H1 (cell line): Measurements from ENCODE around the gene FLRT3. TPM values are rescaled to one million over a fixed set of nuclear protein-coding genes. Genes with fewer than 3 reads are reported as not detected.
A peak's percentile ranks its signal among the peaks of the same experiment; 100 is the strongest.

Experiments
- CTCF ChIA-PET: fragments of 300-600 bp; sonication (Branson Sonifier 250); formaldehyde crosslinking; loops from one replicate; lab custom pipeline; 2021; ENCODE audit not compliant: partially characterized antibody; lab: Charles Lee
- POLR2A ChIA-PET: fragments of 300-600 bp; sonication (Branson Sonifier 250); formaldehyde crosslinking; loops from one replicate; lab custom pipeline; 2021; ENCODE audit warnings: inconsistent platforms; ENCODE audit not compliant: partially characterized antibody; lab: Charles Lee
- DNase-seq, 2 experiments: peaks; one replicate each; pipeline versions ENCODE4 v3.0.0 to v3.0.0-alpha.2; 2010 to 2022; ENCODE audit warnings: low spot score in 2 of 2, low read depth in 1 of 2, mixed read lengths in 1 of 2
- FAIRE-seq: peaks from 2 replicates; lab custom pipeline; 2011; peaks lifted over from hg19 to GRCh38; lab: Jason Lieb, UNC
- H2AFZ ChIP-seq: 2 replicates; pipeline ENCODE4 v1.8.1; 2012; ENCODE audit warnings: low read length, inconsistent platforms
- H2AK5ac ChIP-seq: 2 replicates; pipeline ENCODE4 v1.6.1; 2013; ENCODE audit warnings: low read depth, low read length
- H2BK120ac ChIP-seq: replicated peaks from 2 replicates; pipeline ENCODE3; 2013; ENCODE audit warnings: low read depth, low read length, inconsistent platforms
- H2BK12ac ChIP-seq: 2 replicates; pipeline ENCODE4 v1.6.1; 2013; ENCODE audit warnings: low read depth, low read length
- H2BK15ac ChIP-seq: 2 replicates; pipeline ENCODE4 v1.6.1; 2013; ENCODE audit warnings: low read length
- H2BK20ac ChIP-seq: 2 replicates; pipeline ENCODE4 v1.6.1; 2013; ENCODE audit warnings: low read length
- H2BK5ac ChIP-seq: 2 replicates; pipeline ENCODE4 v1.6.1; 2013; ENCODE audit warnings: low read depth, low read length
- H3K14ac ChIP-seq: 2 replicates; pipeline ENCODE4 v1.6.1; 2013; ENCODE audit warnings: inconsistent platforms; ENCODE audit not compliant: insufficient read length
- H3K18ac ChIP-seq: 2 replicates; pipeline ENCODE4 v1.6.1; 2013; ENCODE audit warnings: low read length; ENCODE audit errors: extremely low read depth
- H3K23ac ChIP-seq: 2 replicates; pipeline ENCODE4 v1.6.1; 2013; ENCODE audit warnings: inconsistent platforms; ENCODE audit not compliant: insufficient read length
- H3K23me2 ChIP-seq: 2 replicates; pipeline ENCODE4 v1.6.1; 2013; ENCODE audit warnings: low read depth, low read length
- H3K27ac ChIP-seq: 2 replicates; pipeline ENCODE4 v1.6.1; 2011; ENCODE audit warnings: low read depth, low read length, inconsistent platforms
- H3K27me3 ChIP-seq, 4 experiments: replicated peaks in 1 of 4; 1 replicate in 1 of 4; 2 replicates in 3 of 4; pipeline versions ENCODE4 v1.6.1 to v1.8.1; 2011 to 2013; ENCODE audit warnings: low read length in 3 of 4, mild to moderate bottlenecking in 3 of 4, inconsistent platforms in 2 of 4, mixed read lengths in 2 of 4, moderate library complexity in 1 of 4; ENCODE audit not compliant: control insufficient read depth in 3 of 4, insufficient read depth in 3 of 4; ENCODE audit errors: extremely low read depth in 1 of 4
- H3K36me3 ChIP-seq, 4 experiments: 2 replicates each; pipeline versions ENCODE4 v1.6.1 to v1.8.1; 2011 to 2013; ENCODE audit warnings: mild to moderate bottlenecking in 4 of 4, low read length in 3 of 4, moderate library complexity in 2 of 4, control low read depth in 1 of 4, inconsistent platforms in 1 of 4; ENCODE audit not compliant: insufficient read depth in 4 of 4, control insufficient read depth in 2 of 4
- H3K4ac ChIP-seq: replicated peaks from 2 replicates; pipeline ENCODE3; 2013; ENCODE audit warnings: low read length, low read depth, mixed read lengths, inconsistent platforms; ENCODE audit not compliant: insufficient read length
- H3K4me1 ChIP-seq, 4 experiments: replicated peaks in 1 of 4; 1 replicate in 1 of 4; 2 replicates in 3 of 4; pipeline versions ENCODE4 v1.6.1 to v1.8.1; 2011 to 2013; ENCODE audit warnings: low read length in 3 of 4, inconsistent platforms in 2 of 4, mixed read lengths in 1 of 4; ENCODE audit not compliant: insufficient read depth in 4 of 4, control insufficient read depth in 3 of 4
- H3K4me2 ChIP-seq, 2 experiments: 2 replicates each; pipeline versions ENCODE4 v1.6.1 to v1.8.1; 2011 to 2013; ENCODE audit warnings: low read depth in 2 of 2, low read length in 2 of 2, control low read depth in 1 of 2, inconsistent platforms in 1 of 2, mild to moderate bottlenecking in 1 of 2; ENCODE audit not compliant: insufficient read depth in 1 of 2
- H3K4me3 ChIP-seq, 4 experiments: fragments of 200-600, 300-600 bp in 1 of 4; sonication (generic), shearing (Covaris generic), sonication (Bioruptor Twin) in 1 of 4; 2 replicates each; pipeline versions ENCODE4 v1.5.1 to v1.8.1; 2011 to 2016; ENCODE audit warnings: low read length in 4 of 4, low read depth in 3 of 4, control low read depth in 2 of 4, inconsistent platforms in 2 of 4, mild to moderate bottlenecking in 2 of 4, mixed read lengths in 1 of 4, moderate library complexity in 1 of 4; ENCODE audit not compliant: insufficient read depth in 2 of 4; ENCODE audit errors: extremely low read depth in 1 of 4
- H3K56ac ChIP-seq: replicated peaks from 2 replicates; pipeline ENCODE3; 2013; ENCODE audit warnings: low read depth, mild to moderate bottlenecking, mixed read lengths, low read length, inconsistent platforms; ENCODE audit not compliant: insufficient read length
- H3K79me1 ChIP-seq: 2 replicates; pipeline ENCODE4 v1.6.1; 2013; ENCODE audit warnings: low read depth, low read length, control low read depth
- H3K79me2 ChIP-seq, 2 experiments: 2 replicates each; pipeline versions ENCODE4 v1.6.1 to v1.8.1; 2012 to 2013; ENCODE audit warnings: low read length in 2 of 2, mild to moderate bottlenecking in 2 of 2, inconsistent platforms in 1 of 2; ENCODE audit not compliant: insufficient read depth in 2 of 2, control insufficient read depth in 1 of 2
- H3K9ac ChIP-seq, 4 experiments: replicated peaks in 1 of 4; 1 replicate in 1 of 4; 2 replicates in 3 of 4; pipeline versions ENCODE4 v1.6.1 to v1.8.1; 2011 to 2013; ENCODE audit warnings: low read depth in 3 of 4, low read length in 3 of 4, control low read depth in 2 of 4, mild to moderate bottlenecking in 2 of 4, moderate library complexity in 2 of 4, inconsistent platforms in 1 of 4; ENCODE audit errors: extremely low read depth in 1 of 4
- H3K9me3 ChIP-seq, 2 experiments: 2 replicates each; pipeline versions ENCODE4 v1.6.1 to v1.8.1; 2012 to 2013; ENCODE audit warnings: mild to moderate bottlenecking in 2 of 2, moderate library complexity in 2 of 2, control low read depth in 1 of 2, inconsistent platforms in 1 of 2, low read depth in 1 of 2, low read length in 1 of 2, mixed read lengths in 1 of 2; ENCODE audit not compliant: insufficient read depth in 2 of 2
- H4K20me1 ChIP-seq, 2 experiments: replicated peaks in 1 of 2; 2 replicates each; pipeline versions ENCODE3 to v1.8.1; 2011 to 2013; ENCODE audit warnings: inconsistent platforms in 2 of 2, low read length in 2 of 2, mild to moderate bottlenecking in 1 of 2; ENCODE audit not compliant: insufficient read depth in 2 of 2, control insufficient read depth in 1 of 2
- H4K5ac ChIP-seq: 2 replicates; pipeline ENCODE4 v1.6.1; 2013; ENCODE audit warnings: low read length, low read depth, mixed read lengths, inconsistent platforms; ENCODE audit not compliant: insufficient read length
- H4K8ac ChIP-seq: 2 replicates; pipeline ENCODE4 v1.8.0; 2013; ENCODE audit warnings: mild to moderate bottlenecking, moderate library complexity, low read length, inconsistent platforms; ENCODE audit not compliant: insufficient read depth; ENCODE audit errors: extremely low read depth
- H4K91ac ChIP-seq: replicated peaks from 2 replicates; pipeline ENCODE3; 2013; ENCODE audit warnings: low read length, mixed read lengths, inconsistent platforms; ENCODE audit not compliant: insufficient read length
- SUZ12 ChIP-seq: fragments of 200-600 bp; sonication (generic); IDR thresholded peaks from 2 replicates; pipeline ENCODE4 v1.6.1; 2012; ENCODE audit warnings: mild to moderate bottlenecking, inconsistent platforms, low read length, moderate library complexity, mixed read lengths
- TCF12 ChIP-seq: IDR thresholded peaks from 2 replicates; pipeline ENCODE4 v1.6.1; 2011; ENCODE audit warnings: low read depth, mild to moderate bottlenecking, low read length
- TEAD4 ChIP-seq: IDR thresholded peaks from 2 replicates; pipeline ENCODE4 v1.6.1; 2012; ENCODE audit warnings: low read depth, low read length, inconsistent platforms, mixed read lengths
- WGBS, 2 experiments: shearing (Covaris generic) in 1 of 2; methylation state at CpG; one replicate each; pipeline versions ENCODE4 v1.1.6 to v1.1.7; 2013 to 2015; ENCODE audit warnings: low lambda C conversion rate in 2 of 2, mixed read lengths in 2 of 2, inconsistent platforms in 1 of 2, low coverage in 1 of 2, missing lambda C conversion rate in 1 of 2; ENCODE audit not compliant: insufficient replicate concordance in 2 of 2, insufficient coverage in 1 of 2, insufficient read length in 1 of 2; ENCODE audit errors: extremely low coverage in 1 of 2, missing lambda C conversion rate in 1 of 2; 5-methylcytosine and 5-hydroxymethylcytosine counted together
- polyA plus RNA-seq, 7 experiments: library from polyadenylated mRNA; depleted of rRNA in 3 of 7; stranded (reverse) in 5 of 7; unstranded in 2 of 7; fragments of >200 nt in 5 of 7; fragments of 200-250 nt in 2 of 7; gene quantifications; 1 replicate in 5 of 7; 2 replicates in 1 of 7; 4 replicates in 1 of 7; pipeline versions ENCODE4 v1.2.1 to v1.2.3, GENCODE V29; 2011 to 2013; ENCODE audit warnings: missing spikeins in 2 of 7, mixed read lengths in 2 of 7
- total RNA-seq: library from RNA; stranded (reverse); fragmentation: NEBNext Ultra II Directional; extraction: Animal tissue kit (Norgen Biotek cat#: 25700); gene quantifications from 2 replicates; pipeline ENCODE4 v1.2.1, GENCODE V29; 2021

The FLRT3 gene
- total and polyA plus RNA-seq, 2 of the 8 experiments (the other 6 are each of a cell fraction or from before 2014, with no cell fraction given): 0.35 to 0.41 TPM

- Histone ChIP-seq H3K4me3 (no peak overlapping the region), H2BK120ac (no peak overlapping the region), H2BK12ac (no peak overlapping the region), H4K91ac (no peak overlapping the region), H3K27me3 (no peaks in the 10 kb centered on the region; a peak in 1 of 7 replicates)
- WGBS, 2 experiments: 82% methylated on average over 1 of the region's 1 CpG; no CpG with 5 or more reads in 1 of the 2 experiments
- CTCF ChIA-PET: no interaction called here
- TF ChIP-seq TEAD4 (peak; percentile 21; the same call in 1 of the 2 replicates), TCF12 (no peak), SUZ12 (no peak)
- TF ChIP-seq, all 59 proteins: peak for 1
- Histone ChIP-seq H3K23me2 (no peaks in the 10 kb centered on the region), H3K4ac (no peak overlapping the region), H3K4me2 (no peak overlapping the region), H3K23ac (no peak overlapping the region), H2BK5ac (no peak overlapping the region), H3K79me2 (no peaks in the 10 kb centered on the region), H3K14ac (no peak overlapping the region), H3K36me3 (no peaks in the 10 kb centered on the region), H3K18ac (no peak overlapping the region), H2AK5ac (no peak overlapping the region), H4K20me1 (no peaks in the 10 kb centered on the region), H4K8ac (no peak overlapping the region), H3K9ac (no peak overlapping the region), H2BK20ac (no peak overlapping the region), H4K5ac (no peak overlapping the region), H3K79me1 (no peaks in the 10 kb centered on the region), H2BK15ac (no peak overlapping the region), H3K56ac (no peak overlapping the region), H3K27ac (no peak overlapping the region), H3K9me3 (no peaks in the 10 kb centered on the region), H2AFZ (no peak overlapping the region), H3K4me1 (no peaks in the 10 kb centered on the region)
- POLR2A ChIA-PET: no interaction called here
- FAIRE-seq (no peak), DNase-seq (no peak)
Measured at GRCh38 chr20:14355791-14356190, 18.4 kb upstream of the FLRT3 start.
